DMS53 (cell line): ENCODE measurements around the gene ETV7.
A peak's percentile ranks its signal among the peaks of the same experiment; 100 is the strongest.

ENCODE experiments used
- DNase-seq: peaks from one replicate; lab custom pipeline; 2025; lab: John Stamatoyannopoulos, UW

The ETV7 gene

DNA sequence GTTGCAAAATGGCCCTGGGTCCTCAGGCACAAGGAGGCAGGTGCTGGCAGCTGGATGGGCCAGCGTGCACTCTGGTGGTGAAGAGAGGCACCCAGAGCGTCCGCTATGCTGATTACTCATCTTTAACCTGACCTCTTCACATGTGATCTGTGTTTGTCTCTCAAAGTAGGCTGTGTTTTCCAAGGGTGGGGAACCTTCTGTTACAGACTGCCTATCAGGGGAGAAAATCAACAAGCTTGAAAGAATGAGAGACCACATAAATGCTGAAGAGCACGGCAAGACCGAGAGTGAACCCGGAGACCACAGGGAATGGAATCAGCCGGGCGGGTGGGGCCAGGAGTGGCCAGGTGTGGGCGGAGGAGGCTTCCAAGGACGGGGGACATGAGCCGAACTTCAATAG, 67.0 kb downstream of the ETV7 start:
- DNase-seq = peak; percentile 63

DNA sequence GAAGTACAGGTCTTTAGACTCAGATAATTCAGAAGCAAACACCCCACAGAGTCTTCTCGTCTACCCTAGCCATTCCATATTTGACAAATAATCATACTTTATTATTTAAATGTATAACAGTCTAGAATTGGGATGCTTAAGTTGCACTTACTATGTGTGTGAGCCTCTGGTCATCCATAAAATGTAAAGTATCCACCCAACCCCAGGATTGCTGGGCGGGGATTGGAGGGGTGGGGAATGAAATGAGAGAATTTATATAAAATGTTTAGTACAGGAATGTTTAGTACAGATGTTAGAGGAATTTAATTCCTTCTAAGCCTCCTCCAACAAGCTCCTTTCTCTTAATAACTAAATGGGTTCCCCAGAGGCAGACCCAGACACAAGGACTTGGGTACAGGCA, 67.6 kb downstream of the ETV7 start:
- no peak for DNase-seq

DNA sequence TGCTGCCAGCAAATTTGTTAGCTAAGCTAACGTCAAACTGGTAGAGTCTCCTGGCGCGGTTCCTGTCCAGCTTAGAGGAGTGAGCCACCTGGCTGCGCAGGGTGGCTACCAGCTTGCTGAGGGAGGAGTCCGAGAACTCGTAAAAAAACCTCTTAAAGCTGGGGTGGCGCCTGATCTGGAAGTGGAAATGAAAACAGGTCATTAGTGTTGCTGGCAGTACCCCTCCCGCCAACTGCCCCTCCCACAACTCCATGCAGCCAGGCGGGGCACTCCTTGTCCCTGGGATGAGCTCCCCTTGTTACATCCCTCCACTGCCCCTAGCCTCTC, 68.1 kb downstream of the ETV7 start:
- peak; percentile 33 for DNase-seq

DNA sequence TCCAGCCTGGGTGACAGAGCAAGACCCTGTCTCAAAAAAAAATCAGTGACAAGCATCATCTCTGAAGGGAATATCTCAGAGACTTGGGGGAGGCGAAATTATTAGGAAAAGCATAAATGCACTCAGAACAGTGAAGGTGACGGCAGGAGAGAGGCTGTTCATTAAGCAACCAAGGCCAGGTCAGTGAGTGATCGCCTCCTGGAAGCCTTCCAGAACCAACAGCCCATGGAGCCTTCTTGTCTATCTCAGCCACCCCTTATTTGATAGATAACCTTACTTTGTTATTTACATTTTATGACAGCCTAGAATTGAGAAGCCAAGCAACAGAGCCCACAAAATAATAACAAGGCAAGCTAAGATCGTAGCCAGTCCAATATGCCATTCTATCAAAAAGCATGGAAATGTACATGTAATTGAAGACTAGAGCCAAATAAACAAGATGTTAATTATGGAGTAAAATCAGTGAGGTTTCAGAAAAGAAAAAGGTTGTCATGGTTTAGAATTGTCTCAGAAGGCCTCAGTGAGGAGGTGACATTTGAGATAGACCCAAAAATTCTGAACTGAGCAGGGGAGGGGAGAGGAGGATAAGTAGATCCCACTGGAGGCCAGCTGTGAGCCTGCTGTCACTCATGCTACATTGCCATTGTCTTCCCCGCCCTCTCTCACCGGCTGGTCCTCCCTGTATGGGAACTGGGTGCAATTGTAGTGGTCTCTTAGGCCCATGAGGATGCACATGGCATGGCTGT, 68.6 kb downstream of the ETV7 start:
- DNase-seq = no peak

DNA sequence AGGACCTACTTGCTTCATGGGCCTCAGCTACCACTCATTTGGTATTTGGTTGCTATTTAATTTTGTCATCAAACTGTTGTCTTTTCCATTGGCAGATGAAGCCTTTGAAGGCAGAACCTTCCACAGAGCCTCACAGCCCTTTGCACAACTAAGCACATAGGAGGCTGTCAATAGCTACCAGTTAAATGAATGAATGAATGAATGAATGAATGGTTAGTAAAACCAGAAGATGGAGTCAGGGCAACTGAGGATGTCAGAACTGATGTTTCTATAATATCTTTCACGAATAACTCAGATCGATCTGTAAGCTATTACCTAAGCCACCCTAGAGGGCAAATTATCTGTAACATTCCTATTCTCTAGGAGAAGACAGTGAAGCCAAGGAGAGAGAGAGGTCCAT, 69.8 kb downstream of the ETV7 start:
- no peak for DNase-seq
